ENCODE measurements around the gene SLC34A3.

- TF ChIP-seq CTCF (IDR thresholded peaks at IDR 0.05; ENCODE audit: low read depth, low read length) (no peak), EZH2phosphoT487 (IDR thresholded peaks at IDR 0.05; ENCODE audit: low read depth) (no peak)
Measured at GRCh38 chr9:137273095-137273490, 42.4 kb downstream of the SLC34A3 start.

All from OCI-LY3 (cell line).